ENCODE data around the gene RBMS3.
"Not testable (repeated sequence)": the region's sequence is repeated elsewhere in the genome, so short reads cannot be mapped to it uniquely, and the experiment has no call there.

Gene RBMS3

DNA sequence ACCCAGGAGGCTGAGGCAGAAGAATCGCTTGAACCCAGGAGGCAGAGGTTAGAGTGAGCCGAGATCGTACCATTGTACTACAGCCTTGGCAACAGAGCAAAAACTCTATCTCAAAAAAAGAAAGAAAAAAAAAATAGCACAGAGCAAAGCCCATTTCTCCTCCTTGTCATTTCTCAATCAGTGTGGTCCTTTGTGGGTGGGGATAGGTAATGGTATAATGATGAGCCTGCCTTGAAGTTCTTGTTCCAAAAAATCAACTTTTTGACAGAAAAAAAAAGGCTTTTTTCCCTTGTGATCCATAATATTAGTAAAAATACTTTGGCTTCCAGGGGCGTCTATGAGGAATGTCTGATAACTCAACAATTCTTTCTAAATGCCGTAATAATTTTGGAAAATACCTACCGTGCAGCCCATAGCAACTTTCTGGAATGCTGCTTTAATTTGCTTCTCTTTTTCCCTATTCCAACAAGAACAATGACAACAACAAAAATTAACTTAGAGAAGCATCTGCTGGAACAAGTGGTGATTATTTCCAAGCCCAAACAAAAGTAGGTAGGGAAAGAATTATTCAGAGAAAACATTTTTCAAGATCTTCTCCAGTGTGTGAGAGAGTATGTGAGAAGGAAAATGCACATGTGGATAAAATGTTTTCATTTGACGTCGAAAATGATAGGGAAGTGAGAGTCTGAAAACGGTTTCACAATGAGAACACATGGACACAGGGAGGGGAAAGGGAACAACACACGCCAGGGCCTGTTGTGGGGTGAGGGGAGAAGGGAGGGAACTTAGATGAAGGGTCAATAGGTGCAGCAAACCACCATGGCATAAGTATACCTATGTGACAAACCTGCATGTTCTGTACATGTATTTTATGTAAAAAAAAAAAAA lies 337.8 kb downstream of the RBMS3 start:
- DNase-seq (ENCODE audit: low spot score), result no peak

DNA sequence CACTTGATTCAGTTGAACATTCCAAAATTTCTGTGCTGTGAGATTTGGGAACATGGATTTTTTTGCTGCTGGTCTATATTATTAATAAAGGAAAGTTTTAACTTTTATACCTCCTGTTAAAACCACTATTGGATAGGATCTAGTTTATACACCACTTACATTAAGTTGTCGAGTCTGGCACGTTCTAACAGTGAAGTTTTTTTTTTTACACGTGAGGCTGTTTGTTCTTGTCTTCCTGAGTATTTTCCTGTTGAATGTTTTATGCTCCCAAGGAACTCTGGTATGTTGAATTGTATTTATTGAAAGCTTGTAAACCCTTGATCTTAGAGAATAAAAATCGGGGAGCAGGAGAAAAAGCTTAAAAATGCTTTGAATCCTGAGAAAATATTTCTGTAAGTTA lies 338.8 kb downstream of the RBMS3 start:
- DNase-seq (ENCODE audit: low spot score), result no peak

DNA sequence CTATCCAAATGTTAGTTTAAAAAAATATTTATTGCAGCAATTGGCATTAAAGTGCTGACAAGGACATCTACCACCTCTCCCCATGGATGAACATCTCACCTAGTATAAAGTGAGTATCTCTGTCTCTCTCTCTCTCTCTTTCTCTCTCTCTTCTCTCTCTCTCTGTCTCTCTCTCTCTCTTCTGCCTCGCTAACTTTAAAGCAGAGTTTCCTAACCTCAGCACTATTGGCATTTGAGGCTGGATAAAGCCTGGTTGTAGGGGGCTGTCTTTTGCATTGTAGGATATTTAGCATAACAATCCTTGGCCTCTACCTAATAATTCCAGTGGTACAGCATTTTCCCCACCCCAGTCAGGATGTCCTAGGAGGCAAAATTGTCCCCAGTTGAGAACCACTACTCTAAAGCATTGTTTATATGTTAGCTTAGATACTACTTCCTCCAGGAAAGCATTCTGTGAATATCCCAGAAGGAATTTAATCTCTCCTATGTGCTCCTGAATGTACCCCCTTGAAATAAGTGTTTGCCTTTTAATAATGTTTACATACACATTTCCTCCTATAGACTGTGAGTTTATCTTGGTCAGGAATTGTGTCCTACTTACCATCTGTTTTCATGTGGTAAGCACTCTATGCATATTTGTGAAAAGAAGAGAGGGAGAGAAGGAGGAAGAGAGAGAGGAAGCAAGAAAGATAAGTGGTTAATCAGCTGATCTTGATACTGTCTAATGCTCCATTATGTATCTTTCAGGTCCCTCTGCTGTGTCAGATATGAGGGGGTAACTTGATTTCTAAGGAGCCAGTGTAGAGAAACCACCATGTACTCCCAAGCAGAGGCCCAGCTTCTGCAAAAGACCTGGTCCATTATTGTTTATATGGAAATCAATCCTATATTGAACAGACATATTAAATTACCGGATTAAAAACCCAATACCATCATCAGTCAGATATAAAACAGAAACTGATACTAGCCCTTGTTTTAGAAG lies 346.6 kb downstream of the RBMS3 start:
- no peak for DNase-seq (ENCODE audit: low spot score)

- DNase-seq (ENCODE audit: low spot score), result no peak
Measured at GRCh38 chr3:29628795-29629194, 347.9 kb downstream of the RBMS3 start.

- DNase-seq (ENCODE audit: low spot score), result no peak
Measured at GRCh38 chr3:29635888-29636287, 355.0 kb downstream of the RBMS3 start.

- no peak for DNase-seq (ENCODE audit: low spot score)
Measured at GRCh38 chr3:29637068-29637467, 356.2 kb downstream of the RBMS3 start.

GRCh38 chr3:29639578-29640290 lies 358.9 kb downstream of the RBMS3 start:
- no peak for DNase-seq (ENCODE audit: low spot score)

DNA sequence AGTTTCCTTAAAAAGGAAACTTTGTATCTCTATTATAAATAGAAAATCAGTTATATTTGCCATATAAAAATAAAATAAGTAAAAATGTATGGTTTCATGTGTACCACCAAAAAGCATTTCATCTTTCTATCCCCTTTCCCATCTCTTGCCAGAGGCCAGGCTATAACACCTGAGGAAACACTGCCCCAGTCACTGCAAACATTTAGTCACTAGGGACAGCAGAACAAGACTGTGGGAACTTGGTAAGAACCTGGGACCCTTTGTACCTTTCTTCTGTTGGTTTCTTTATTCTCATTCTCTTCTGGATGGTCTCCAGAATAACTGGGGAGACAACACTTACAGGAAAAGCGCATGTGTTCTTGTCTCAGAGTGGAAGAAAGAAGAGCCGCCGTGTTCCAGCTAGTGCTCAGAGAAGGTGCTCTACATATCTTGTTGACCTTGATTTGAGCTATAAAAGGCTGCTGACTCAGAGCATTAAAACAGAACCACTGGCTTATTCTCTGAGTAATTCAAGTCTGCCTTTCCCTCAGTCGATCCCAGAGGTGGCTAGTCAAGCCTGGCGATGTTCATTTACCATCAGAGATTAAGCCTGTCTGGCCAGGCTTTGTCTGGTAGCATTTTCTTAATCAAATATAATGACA lies 361.6 kb downstream of the RBMS3 start:
- DNase-seq (ENCODE audit: low spot score), result no peak

DNA sequence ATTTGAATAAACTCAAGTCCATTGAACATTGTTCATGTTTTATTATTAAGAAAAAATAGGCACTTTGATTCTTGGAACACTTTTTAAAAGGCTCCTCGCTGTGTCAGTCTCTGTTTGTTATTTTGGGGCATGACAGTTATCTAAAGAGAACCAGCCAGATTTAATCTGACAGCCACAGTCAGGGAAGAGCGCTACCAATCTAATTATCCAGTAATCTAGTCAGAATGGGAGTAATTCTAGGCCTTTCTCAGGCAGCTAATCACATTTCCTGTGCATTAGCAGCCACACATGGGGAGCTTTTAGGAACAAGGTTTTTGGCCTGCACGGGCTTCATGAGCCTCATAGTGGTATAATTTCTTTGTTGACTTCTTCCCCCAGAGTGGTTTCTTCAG lies 362.2 kb downstream of the RBMS3 start:
- no peak for DNase-seq (ENCODE audit: low spot score)

GRCh38 chr3:29644261-29644660 lies 363.4 kb downstream of the RBMS3 start:
- DNase-seq (ENCODE audit: low spot score), result no peak

GRCh38 chr3:29644956-29645636 lies 364.2 kb downstream of the RBMS3 start:
- no peak for DNase-seq (ENCODE audit: low spot score)

- no peak for DNase-seq (ENCODE audit: low spot score)
Measured at GRCh38 chr3:29646043-29646442, 365.2 kb downstream of the RBMS3 start.

GRCh38 chr3:29649815-29650547 lies 369.1 kb downstream of the RBMS3 start:
- peak; percentile 0 for DNase-seq (ENCODE audit: low spot score)

DNA sequence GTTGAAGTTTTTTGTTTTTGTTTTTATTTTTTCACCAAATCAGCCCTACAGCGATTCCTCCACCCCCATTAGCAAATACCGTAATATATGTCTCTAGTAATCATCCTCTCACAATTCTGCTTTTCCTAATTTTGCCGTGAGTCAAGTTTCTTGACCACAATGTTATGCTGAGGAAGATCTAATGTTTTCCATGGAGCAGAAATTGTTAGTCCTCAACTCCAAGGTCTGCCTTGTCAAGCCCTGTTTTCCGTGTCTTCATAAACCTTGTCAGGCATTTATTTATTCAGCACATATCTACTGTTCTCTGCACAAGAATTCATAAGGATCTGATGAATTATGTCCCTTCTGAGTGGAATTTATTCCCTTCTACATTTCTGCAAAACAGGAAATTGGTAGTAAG lies 372.8 kb downstream of the RBMS3 start:
- no peak for DNase-seq (ENCODE audit: low spot score)

GRCh38 chr3:29655015-29655747 lies 374.3 kb downstream of the RBMS3 start:
- DNase-seq (ENCODE audit: low spot score), result no peak

GRCh38 chr3:29665688-29666087 lies 384.8 kb downstream of the RBMS3 start:
- DNase-seq (ENCODE audit: low spot score), result no peak

- DNase-seq (ENCODE audit: low spot score), result no peak
Measured at GRCh38 chr3:29668233-29668632, 387.4 kb downstream of the RBMS3 start.

GRCh38 chr3:29668728-29669127 lies 387.9 kb downstream of the RBMS3 start:
- no peak for DNase-seq (ENCODE audit: low spot score)

DNA sequence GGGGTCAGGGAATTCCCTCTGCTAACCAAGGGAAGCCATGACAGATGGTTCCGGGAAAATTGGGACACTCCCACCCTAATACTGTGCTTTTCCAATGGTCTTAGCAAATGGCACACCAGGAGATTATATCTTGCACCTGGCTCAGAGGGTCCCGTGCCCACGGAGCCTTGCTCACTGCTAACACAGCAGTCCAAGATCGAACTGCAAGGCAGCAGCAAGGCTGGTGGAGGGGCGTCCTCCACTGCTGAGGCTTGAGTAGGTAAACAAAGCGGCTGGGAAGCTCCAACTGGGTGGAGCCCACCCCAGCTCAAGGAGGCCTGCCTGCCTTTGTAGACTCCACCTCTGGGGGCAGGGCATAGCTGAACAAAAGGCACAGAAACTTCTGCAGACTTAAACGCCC lies 389.6 kb downstream of the RBMS3 start:
- DNase-seq (ENCODE audit: low spot score), result not testable (repeated sequence)

- DNase-seq (ENCODE audit: low spot score), result no peak
Measured at GRCh38 chr3:29677421-29677820, 396.6 kb downstream of the RBMS3 start.
